Activated gamma-delta T cell treated with anti-CD3 and anti-CD28 coated beads, Interleukin-2, amount 50 U/mL, for 16 hours (primary cell): Measurements from ENCODE around the gene ARHGAP22.
"Not testable (repeated sequence)": the region's sequence is repeated elsewhere in the genome, so short reads cannot be mapped to it uniquely, and the experiment has no call there.

Experiments
- DNase-seq: peaks from one replicate; pipeline ENCODE4 v3.0.0-alpha.2; 2020; ENCODE audit warnings: low read depth

ARHGAP22 gene, protein sequence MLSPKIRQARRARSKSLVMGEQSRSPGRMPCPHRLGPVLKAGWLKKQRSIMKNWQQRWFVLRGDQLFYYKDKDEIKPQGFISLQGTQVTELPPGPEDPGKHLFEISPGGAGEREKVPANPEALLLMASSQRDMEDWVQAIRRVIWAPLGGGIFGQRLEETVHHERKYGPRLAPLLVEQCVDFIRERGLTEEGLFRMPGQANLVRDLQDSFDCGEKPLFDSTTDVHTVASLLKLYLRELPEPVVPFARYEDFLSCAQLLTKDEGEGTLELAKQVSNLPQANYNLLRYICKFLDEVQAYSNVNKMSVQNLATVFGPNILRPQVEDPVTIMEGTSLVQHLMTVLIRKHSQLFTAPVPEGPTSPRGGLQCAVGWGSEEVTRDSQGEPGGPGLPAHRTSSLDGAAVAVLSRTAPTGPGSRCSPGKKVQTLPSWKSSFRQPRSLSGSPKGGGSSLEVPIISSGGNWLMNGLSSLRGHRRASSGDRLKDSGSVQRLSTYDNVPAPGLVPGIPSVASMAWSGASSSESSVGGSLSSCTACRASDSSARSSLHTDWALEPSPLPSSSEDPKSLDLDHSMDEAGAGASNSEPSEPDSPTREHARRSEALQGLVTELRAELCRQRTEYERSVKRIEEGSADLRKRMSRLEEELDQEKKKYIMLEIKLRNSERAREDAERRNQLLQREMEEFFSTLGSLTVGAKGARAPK

GRCh38 chr10:48604991-48605508 lies at the start of gene ARHGAP22:
ARHGAP22 (minus strand) TSS chr10:48605073; CDS start chr10:48604796, 277 bp downstream.
- no peak for DNase-seq

DNA sequence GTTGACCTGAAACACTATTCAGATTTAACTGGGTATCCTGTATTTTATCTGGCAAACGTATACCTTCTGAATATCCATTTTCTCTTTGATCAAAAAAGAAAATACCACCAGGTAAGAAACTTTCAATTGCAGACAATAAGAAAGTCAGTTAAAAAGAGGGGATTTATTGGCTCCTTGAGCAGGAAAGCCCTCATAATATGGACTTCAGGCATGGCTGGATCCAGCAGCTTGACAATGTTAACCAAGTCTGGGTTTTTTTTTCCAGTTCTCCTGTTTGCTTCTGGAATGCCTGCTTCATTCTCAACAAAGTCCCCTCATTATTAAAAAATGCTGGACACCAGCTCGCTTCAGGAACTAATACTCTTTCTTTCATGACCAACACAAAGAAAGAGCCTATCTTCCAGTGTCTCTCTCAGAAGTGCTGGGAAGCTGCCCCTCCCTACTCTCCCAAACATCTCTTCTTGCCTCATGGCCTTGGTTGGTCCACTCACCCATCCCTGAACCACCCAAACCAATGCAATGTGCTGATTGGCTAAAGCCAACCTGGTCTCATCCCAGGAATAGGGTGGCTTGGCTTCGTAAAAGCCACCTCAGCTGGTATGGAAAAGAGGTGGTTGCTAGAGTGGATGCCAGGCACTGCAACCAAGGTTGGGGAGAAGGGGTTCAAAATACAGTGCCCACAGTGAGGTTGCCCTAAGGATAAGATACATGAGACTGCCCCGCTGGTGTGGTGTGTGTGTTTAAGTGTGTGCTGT lies 49.2 kb upstream of the ARHGAP22 start:
- no peak for DNase-seq

GRCh38 chr10:48653347-48653746 lies 48.5 kb upstream of the ARHGAP22 start:
- no peak for DNase-seq

- DNase-seq, result no peak
Observed at GRCh38 chr10:48652344-48652743, 47.5 kb upstream of the ARHGAP22 start.

GRCh38 chr10:48651839-48652238 lies 47.0 kb upstream of the ARHGAP22 start:
- no peak for DNase-seq

- no peak for DNase-seq
Observed at GRCh38 chr10:48651293-48651692, 46.4 kb upstream of the ARHGAP22 start.

DNA sequence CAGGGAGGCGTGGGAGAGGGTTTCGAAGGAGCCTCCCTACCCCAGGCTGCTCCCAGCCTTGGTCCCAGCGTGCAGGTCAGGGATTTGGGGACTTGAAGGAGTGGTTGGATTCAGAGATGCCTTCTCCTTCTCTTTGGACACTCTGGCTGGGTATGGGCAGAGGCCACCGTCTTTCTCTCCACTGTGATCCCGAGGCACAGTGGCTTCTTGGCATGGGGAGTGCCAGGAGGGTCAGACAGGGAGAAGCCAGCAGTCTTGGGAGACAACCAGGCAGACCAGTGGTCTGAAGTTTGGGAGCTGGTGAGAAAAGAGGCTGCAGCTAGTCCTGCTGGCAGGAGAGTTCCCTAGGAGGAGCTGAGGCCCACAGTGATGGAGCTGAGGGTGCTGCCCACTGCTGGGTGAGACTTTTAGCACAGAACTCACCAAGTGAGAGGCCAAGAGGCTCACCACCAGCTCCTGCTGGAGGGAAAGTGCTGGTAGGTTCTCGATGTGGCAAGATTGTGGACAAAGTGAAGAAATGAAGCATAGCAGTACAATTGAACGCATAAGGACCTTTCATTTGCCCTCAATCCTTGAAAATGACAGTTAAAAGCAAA lies 44.6 kb upstream of the ARHGAP22 start:
- DNase-seq, result no peak

DNA sequence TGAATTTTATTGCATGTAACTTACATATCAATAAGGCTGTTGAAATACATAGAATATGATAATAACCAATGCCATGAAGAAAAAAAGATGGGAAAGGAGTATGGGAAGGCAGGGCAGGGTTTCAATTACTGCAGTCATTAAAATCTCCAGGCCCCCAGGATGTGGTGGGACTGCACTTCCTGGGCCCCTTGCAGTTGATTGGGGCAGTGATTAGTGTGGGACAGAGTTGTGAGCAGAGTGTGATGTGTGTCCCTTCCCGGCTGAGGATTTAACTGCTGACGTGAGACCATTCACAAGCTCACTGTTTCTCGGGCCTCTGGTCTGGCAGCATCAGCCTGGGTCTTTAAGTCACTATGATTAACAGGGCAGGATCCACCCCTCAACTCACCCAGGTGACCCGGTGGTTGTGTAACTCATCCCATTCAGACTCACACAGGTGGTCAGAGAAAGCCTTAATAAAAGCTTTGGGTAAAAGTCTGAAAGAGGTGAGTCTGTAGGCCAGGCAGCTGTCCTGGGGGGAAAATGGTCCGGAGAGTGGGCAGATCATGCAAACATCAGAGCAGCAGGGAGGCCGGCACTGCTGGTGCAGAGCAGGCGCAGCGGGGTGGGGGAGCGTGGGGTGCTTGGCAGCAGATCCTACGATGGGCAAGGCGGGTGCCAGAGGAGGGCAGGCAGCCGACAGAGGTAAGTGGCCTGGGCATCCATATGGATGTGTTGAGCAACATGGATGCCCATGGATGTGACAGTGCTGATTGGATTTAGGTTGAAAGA lies 43.5 kb upstream of the ARHGAP22 start:
- no peak for DNase-seq

- DNase-seq, result not testable (repeated sequence)
Observed at GRCh38 chr10:48647073-48647472, 42.2 kb upstream of the ARHGAP22 start.

- DNase-seq, result no peak
Observed at GRCh38 chr10:48645600-48645999, 40.7 kb upstream of the ARHGAP22 start.

DNA sequence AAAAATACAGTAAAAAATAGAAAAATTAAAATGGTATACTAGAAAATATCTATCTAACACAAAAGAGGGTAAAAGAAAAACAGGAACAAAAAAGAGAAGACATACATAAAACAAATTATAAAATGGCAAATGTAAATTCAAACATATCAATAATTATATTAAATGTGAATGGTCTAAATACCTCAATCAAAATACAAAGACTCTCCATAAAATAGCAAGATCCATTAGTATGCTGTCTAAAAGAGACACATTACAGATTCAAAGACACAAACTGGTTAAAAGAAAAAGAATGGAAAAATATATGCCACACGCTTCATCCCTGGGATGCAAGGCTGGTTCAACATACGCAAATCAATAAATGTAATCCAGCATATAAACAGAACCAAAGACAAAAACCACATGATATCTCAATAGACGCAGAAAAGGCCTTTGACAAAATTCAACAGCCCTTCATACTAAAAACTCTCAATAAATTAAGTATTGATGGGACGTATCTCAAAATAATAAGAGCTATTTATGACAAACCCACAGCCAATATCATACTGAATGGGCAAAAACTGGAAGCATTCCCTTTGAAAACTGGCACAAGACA lies 36.3 kb upstream of the ARHGAP22 start:
- not testable (repeated sequence) for DNase-seq

DNA sequence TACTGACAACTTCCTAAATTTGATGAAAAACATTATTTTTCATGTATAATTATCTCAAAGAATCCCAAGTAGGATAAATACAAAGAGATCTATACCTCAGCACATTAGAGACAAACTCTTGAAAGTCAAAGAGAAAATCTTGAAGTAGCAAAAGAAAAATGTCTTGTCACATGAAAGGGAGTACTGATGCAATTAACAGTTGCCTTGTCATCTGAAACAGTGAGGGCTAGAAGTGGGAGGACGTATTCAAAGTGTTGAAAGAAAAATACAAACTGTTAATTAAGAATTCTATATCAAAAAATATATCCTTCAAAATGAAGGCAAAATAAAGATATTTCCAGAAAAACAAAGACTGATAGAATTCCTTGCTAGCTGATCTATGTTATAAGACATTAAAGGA lies 35.5 kb upstream of the ARHGAP22 start:
- no peak for DNase-seq

DNA sequence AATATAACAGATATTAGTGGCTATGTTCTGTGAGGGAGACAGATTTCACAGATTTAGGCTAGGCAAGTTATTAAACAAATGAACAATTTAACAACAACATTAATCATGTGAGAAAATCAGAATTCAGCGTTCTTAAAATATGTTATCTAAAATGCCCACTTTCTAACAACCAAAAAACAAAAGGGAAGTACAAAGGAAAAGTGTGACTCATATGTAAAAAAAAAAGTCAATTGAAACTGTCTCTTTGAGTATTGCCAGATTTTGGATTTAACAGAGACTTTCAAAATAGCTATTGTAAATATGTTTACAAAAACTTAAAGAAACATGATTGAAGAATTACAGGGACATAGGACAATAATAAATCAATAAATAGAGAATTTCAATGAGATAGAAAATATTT lies 34.8 kb upstream of the ARHGAP22 start:
- DNase-seq, result no peak

DNA sequence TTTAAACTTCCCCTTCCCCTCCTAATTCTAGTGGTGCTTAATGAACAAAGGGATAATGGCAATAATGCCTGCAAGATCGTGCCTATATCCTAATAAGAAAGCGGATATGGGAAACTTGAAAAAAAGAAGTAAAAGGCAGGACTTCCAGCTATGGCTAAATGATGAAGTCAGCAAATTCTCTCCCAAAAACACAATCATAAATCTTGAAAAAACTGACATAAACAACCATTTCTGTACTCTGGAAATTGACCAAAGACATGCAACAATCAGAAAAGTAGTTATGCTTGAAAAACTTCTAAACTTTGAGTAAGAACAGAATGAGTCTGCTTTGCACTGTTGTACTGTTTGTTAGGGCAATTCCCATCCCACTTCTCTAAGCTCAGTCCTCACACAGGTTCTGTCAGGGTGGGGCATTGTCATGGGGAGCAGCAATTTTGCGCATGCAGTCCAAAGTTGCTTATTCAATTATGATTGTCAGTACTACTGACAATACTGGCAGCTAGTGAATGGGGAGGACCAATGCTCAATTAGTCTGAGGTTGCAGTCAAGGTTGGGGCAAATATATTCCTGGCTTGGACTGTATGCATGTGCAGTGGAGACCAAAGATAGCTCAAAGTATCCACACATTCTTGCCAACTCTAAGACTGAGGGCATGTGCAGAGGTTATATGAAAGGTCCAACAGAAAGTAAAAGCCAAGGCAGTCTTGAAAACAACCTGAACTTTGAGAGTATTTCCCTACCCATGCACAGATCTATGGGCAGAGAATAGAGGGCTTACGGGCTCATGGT lies 34.1 kb upstream of the ARHGAP22 start:
- DNase-seq, result no peak

DNA sequence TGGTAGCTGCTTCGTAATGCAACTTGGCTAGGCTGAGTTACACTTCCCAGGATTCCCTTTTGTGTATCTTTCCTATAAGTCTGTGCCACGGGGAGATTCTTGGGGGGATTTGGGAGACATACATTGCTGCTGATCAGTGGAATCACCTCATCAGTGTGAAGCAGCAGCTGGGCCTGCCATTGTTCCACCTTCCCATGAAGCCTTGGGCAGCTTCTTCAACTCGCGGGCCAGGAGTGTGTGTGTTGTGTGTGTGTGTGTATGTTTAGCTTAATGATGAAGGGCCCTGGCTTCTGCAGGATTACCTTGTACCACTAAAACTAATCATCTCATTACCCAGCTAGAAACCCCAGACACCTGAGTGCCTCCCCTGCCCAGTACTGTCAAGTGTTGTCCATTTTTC lies 33.3 kb upstream of the ARHGAP22 start:
- DNase-seq, result no peak

DNA sequence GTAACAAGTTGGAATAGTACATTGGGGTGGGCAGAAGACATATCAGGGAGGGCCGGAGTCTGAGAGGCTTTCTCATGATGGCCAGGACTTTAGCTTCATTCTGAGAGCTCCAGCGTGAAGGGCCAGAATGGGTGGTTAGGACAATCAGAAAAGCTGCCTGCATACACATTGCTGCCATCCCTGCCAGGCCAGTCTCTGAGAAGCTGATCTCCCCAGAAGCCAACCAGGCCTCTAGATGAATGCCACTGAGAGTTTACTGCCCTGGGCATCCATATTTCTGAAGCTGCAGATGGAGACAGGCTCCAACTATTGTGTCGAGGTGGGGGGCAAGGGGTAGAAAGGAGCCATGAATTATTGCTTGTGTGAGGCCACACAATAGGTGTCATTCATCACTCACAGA lies 32.0 kb upstream of the ARHGAP22 start:
- no peak for DNase-seq

GRCh38 chr10:48636231-48636630 lies 31.4 kb upstream of the ARHGAP22 start:
- no peak for DNase-seq

GRCh38 chr10:48634984-48635557 lies 30.2 kb upstream of the ARHGAP22 start:
- no peak for DNase-seq

- DNase-seq, result peak; percentile 31
Observed at GRCh38 chr10:48634198-48634983, 29.5 kb upstream of the ARHGAP22 start.
